ENCODE measurements around the gene INPP5F.

- TF ChIP-seq CTCF (IDR thresholded peaks at IDR 0.05; ENCODE audit: insufficient read depth, low read length, poor library complexity, severe bottlenecking) (no peak), EZH2phosphoT487 (conservative IDR thresholded peaks at IDR 0.05; ENCODE audit: low read length) (no peak)
These were observed 86.8 kb downstream of the INPP5F start for GRCh38 chr10:119812684-119813083.

Measured in SU-DHL-6 (cell line).